Natural killer cell treated with Interleukin-12 subunit alpha and Interleukin-12 subunit beta and Interleukin-15 and Interleukin-18, amount 100 ng/mL, for 72 hours (primary cell): ENCODE results near the gene STUM. TPM values are rescaled to one million over a fixed set of nuclear protein-coding genes. Genes with fewer than 3 reads are reported as not detected.

Experiments used
- ATAC-seq, 2 donors: fragments of 150-1000 bp; cut with Tn5 transposase in 1 of 2; sonication (Bioruptor Pico), chemical (Tn5 transposase) in 1 of 2; 2 replicates each; pipeline ENCODE4 v1.10.0; 2021
- DNase-seq: peaks from one replicate; pipeline ENCODE4 v3.0.0; 2022; ENCODE audit warnings: low spot score
- H3K27ac Mint-ChIP-seq, 2 donors: 1 replicate in 1 of 2; 2 replicates in 1 of 2; pipeline ENCODE4 v1.8.0; 2022; ENCODE audit warnings: mixed read lengths in 2 of 2, mild to moderate bottlenecking in 1 of 2, moderate library complexity in 1 of 2
- H3K27me3 Mint-ChIP-seq, 2 donors: 1 replicate in 1 of 2; 2 replicates in 1 of 2; pipeline ENCODE4 v1.8.0; 2022; ENCODE audit warnings: mixed read lengths in 2 of 2
- H3K36me3 Mint-ChIP-seq: one replicate; pipeline ENCODE4 v1.8.0; 2022; ENCODE audit warnings: mixed read lengths
- H3K4me1 Mint-ChIP-seq, 2 donors: 1 replicate in 1 of 2; 2 replicates in 1 of 2; pipeline ENCODE4 v1.8.0; 2022; ENCODE audit warnings: low read depth in 2 of 2, mixed read lengths in 2 of 2, mild to moderate bottlenecking in 1 of 2
- H3K4me3 Mint-ChIP-seq: one replicate; pipeline ENCODE4 v1.8.0; 2022; ENCODE audit warnings: mixed read lengths
- H3K9me3 Mint-ChIP-seq: 2 replicates; pipeline ENCODE4 v1.8.0; 2022; ENCODE audit warnings: mixed read lengths
- total RNA-seq, 2 donors: library from RNA; stranded (reverse); gene quantifications; one replicate each; pipeline ENCODE4 v1.2.3, GENCODE V29; 2022

Gene STUM
- total RNA-seq, 2 donors from 2014 or later, result not detected

GRCh38 chr1:226602186-226603021 is 53.8 kb downstream of the STUM start:
- Mint-ChIP-seq H3K27me3 (peaks cover 0 to 4% of the 10 kb centered on the region in 2 donors), H3K27ac (no peak overlapping the region), H3K36me3 (no peaks in the 10 kb centered on the region), H3K9me3 (no peaks in the 10 kb centered on the region), H3K4me1 (peaks cover 0 to 3% of the 10 kb centered on the region in 2 donors), H3K4me3 (no peak overlapping the region)
- ATAC-seq, result no peak
- DNase-seq, result peak; percentile 52

- no peak overlapping the region for H3K27ac Mint-ChIP-seq
- H3K36me3 Mint-ChIP-seq, result no peaks in the 10 kb centered on the region
- H3K4me1 Mint-ChIP-seq, result no peaks in the 10 kb centered on the region
- H3K27me3 Mint-ChIP-seq, result peaks cover 0 to 4% of the 10 kb centered on the region in 2 donors
- ATAC-seq (no peak), DNase-seq (peak; percentile 45)
- H3K9me3 Mint-ChIP-seq, result no peaks in the 10 kb centered on the region
- no peak overlapping the region for H3K4me3 Mint-ChIP-seq
Observed at GRCh38 chr1:226603022-226603857, 54.7 kb downstream of the STUM start.

- Mint-ChIP-seq H3K4me1 (no peaks in the 10 kb centered on the region), H3K27ac (no peak overlapping the region), H3K9me3 (no peaks in the 10 kb centered on the region), H3K27me3 (no peaks in the 10 kb centered on the region), H3K4me3 (no peak overlapping the region), H3K36me3 (no peaks in the 10 kb centered on the region)
- DNase-seq (peak; percentile 52), ATAC-seq (no peak)
Observed at GRCh38 chr1:226603858-226604559, 55.4 kb downstream of the STUM start.

- Mint-ChIP-seq H3K27me3 (no peaks in the 10 kb centered on the region), H3K36me3 (no peaks in the 10 kb centered on the region), H3K9me3 (no peaks in the 10 kb centered on the region), H3K4me3 (no peak overlapping the region), H3K27ac (no peak overlapping the region), H3K4me1 (no peaks in the 10 kb centered on the region)
- ATAC-seq (no peak), DNase-seq (peak; percentile 57)
Observed at GRCh38 chr1:226604560-226605317, 56.2 kb downstream of the STUM start.

GRCh38 chr1:226605318-226605950 is 56.9 kb downstream of the STUM start:
- no peaks in the 10 kb centered on the region for H3K4me1 Mint-ChIP-seq
- no peaks in the 10 kb centered on the region for H3K9me3 Mint-ChIP-seq
- H3K4me3 Mint-ChIP-seq, result no peak overlapping the region
- ATAC-seq (no peak), DNase-seq (peak; percentile 55)
- H3K36me3 Mint-ChIP-seq, result no peaks in the 10 kb centered on the region
- H3K27ac Mint-ChIP-seq, result no peak overlapping the region
- no peaks in the 10 kb centered on the region for H3K27me3 Mint-ChIP-seq

- ATAC-seq (no peak), DNase-seq (peak; percentile 51)
- Mint-ChIP-seq H3K27me3 (no peaks in the 10 kb centered on the region), H3K9me3 (no peaks in the 10 kb centered on the region), H3K4me3 (no peak overlapping the region), H3K27ac (no peak overlapping the region), H3K36me3 (no peaks in the 10 kb centered on the region), H3K4me1 (no peaks in the 10 kb centered on the region)
Observed at GRCh38 chr1:226606311-226607267, 58.0 kb downstream of the STUM start.

GRCh38 chr1:226607268-226607660 is 58.7 kb downstream of the STUM start:
- no peak for ATAC-seq
- peak; percentile 12 for DNase-seq
- Mint-ChIP-seq H3K36me3 (no peaks in the 10 kb centered on the region), H3K27me3 (no peaks in the 10 kb centered on the region), H3K9me3 (no peaks in the 10 kb centered on the region), H3K4me1 (no peaks in the 10 kb centered on the region), H3K27ac (no peak overlapping the region), H3K4me3 (no peak overlapping the region)

GRCh38 chr1:226607821-226608220 is 59.3 kb downstream of the STUM start:
- ATAC-seq, result no peak
- DNase-seq, result peak; percentile 37
- Mint-ChIP-seq H3K27ac (no peak overlapping the region), H3K36me3 (no peaks in the 10 kb centered on the region), H3K4me3 (no peak overlapping the region), H3K27me3 (no peaks in the 10 kb centered on the region), H3K9me3 (no peaks in the 10 kb centered on the region), H3K4me1 (no peaks in the 10 kb centered on the region)

- Mint-ChIP-seq H3K4me3 (no peak overlapping the region), H3K27me3 (no peaks in the 10 kb centered on the region), H3K4me1 (no peaks in the 10 kb centered on the region), H3K27ac (no peak overlapping the region), H3K36me3 (no peaks in the 10 kb centered on the region), H3K9me3 (no peaks in the 10 kb centered on the region)
- ATAC-seq (peak; percentile 68 to 73), DNase-seq (peak; percentile 64)
Observed at GRCh38 chr1:226608699-226609505, 60.3 kb downstream of the STUM start.

- DNase-seq (peak; percentile 63), ATAC-seq (no peak)
- no peak overlapping the region for H3K27ac Mint-ChIP-seq
- H3K27me3 Mint-ChIP-seq, result no peaks in the 10 kb centered on the region
- H3K9me3 Mint-ChIP-seq, result no peaks in the 10 kb centered on the region
- H3K36me3 Mint-ChIP-seq, result no peaks in the 10 kb centered on the region
- no peak overlapping the region for H3K4me3 Mint-ChIP-seq
- H3K4me1 Mint-ChIP-seq, result no peaks in the 10 kb centered on the region
Observed at GRCh38 chr1:226609836-226610455, 61.4 kb downstream of the STUM start.

GRCh38 chr1:226610671-226611070 is 62.1 kb downstream of the STUM start:
- Mint-ChIP-seq H3K4me1 (no peaks in the 10 kb centered on the region), H3K9me3 (no peaks in the 10 kb centered on the region), H3K27ac (no peak overlapping the region), H3K27me3 (no peaks in the 10 kb centered on the region), H3K4me3 (no peak overlapping the region), H3K36me3 (no peaks in the 10 kb centered on the region)
- ATAC-seq (no peak), DNase-seq (peak; percentile 29)
